GM18517 (cell line): ENCODE results near the gene APLF.
A peak's percentile ranks its signal among the peaks of the same experiment; 100 is the strongest.

Experiments
- ATAC-seq: cut with Tn5 transposase; IDR thresholded peaks from one replicate; pipeline ENCODE4 v1.9.1; 2021; ENCODE audit warnings: mild to moderate bottlenecking, moderate library complexity; ENCODE audit not compliant: unreplicated experiment

The APLF gene

GRCh38 chr2:68467077-68467960 is at the start of gene APLF, which contains the start of gene FBXO48:
Gene APLF (plus strand): TSS chr2:68467585. CDS start chr2:68467732, 147 bp downstream.
Gene FBXO48 (minus strand): TSS chr2:68467294. CDS start chr2:68465145, 2,149 bp downstream.
- ATAC-seq = peak; percentile 96

- no peak for ATAC-seq
These were observed 49.5 kb upstream of the APLF start for GRCh38 chr2:68417926-68418325.

- no peak for ATAC-seq
These were observed 49.0 kb upstream of the APLF start for GRCh38 chr2:68418419-68418818.

- no peak for ATAC-seq
These were observed 48.5 kb upstream of the APLF start for GRCh38 chr2:68418855-68419254.

GRCh38 chr2:68420254-68420910 is 47.0 kb upstream of the APLF start:
- no peak for ATAC-seq

DNA sequence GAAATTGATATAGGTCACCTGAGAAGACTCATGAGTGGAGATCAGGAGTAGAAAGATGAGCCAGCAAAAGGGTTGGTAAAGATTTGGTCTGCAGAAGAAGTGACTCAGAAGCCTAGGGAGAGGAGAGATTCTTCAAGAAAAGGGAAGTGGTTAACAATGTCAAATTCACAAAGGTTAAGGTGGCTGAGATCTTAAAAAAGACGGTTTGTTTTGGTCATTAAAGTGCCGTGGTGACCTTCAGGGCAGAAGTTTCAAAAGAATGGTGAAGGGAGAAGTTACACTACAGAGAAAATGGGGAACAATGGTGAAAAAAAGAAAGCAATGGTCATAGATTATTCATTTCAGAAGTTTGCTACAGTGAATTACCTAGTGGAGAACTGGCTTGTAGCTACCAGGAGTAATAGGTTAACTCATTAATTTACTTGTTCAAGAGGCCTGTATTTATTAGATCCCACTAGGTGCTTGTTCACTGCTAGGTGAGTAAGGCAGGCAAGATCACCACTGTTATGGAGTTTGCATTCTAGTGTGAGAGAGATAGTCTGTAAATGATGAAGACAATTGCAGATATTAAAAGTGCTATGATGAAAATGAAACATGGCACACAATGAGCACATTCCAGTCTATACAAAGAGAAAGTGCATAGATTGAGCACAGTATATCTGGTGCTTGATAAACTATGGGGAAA is 43.3 kb upstream of the APLF start:
- peak; percentile 88 for ATAC-seq

- no peak for ATAC-seq
These were observed 41.9 kb upstream of the APLF start for GRCh38 chr2:68425503-68425902.

DNA sequence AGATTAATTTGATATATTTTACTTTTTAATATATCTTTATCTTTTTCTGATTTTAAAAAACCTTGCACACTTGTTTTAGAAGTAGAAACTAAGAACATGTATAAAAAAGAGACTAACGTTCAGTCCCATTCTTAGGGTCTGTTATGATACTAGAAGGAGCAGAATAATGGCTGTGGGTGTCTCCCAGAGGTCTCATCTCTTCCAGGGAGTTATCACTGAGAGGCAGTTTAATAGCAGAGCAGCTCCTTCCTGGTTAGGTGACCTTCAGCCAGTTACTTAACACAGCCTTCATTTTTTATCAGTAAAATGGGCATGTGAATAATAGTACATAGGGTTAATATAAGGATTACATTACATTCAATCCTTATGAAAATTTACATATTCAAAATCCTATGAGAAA is 40.9 kb upstream of the APLF start:
- no peak for ATAC-seq

DNA sequence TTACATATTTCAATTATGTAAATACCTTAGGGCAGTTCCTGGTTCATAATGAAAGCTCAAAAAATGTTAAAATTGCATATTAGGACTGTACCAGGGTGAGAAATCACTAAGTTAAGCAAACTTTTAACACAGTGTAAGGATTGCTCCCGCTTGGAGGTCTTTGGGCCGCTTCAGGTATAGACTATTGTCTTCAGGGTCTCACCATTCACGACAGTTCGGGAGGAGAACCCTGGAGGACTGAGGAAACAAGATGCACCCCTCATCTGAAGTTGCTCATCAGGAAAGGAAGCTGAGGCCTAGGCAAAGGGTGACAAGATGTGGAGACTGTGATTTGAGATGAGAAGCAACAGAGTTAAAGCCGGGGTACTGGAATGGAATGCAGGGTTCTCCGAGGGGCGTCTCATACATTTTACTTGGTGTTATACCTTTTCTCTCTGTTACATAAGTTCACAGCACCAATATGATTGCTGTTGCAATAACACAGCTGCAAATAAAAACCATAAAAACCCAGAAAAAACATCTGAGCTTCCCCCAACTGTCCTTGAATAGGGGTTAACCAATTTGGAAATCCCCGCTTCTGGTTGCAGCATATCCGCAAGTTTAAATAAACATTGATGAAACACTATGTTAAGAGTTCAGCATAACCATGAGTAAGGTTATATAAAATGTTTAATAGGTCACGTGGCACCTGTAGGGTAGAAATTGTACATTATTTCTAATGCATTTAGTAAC is 40.4 kb upstream of the APLF start:
- ATAC-seq = peak; percentile 33

DNA sequence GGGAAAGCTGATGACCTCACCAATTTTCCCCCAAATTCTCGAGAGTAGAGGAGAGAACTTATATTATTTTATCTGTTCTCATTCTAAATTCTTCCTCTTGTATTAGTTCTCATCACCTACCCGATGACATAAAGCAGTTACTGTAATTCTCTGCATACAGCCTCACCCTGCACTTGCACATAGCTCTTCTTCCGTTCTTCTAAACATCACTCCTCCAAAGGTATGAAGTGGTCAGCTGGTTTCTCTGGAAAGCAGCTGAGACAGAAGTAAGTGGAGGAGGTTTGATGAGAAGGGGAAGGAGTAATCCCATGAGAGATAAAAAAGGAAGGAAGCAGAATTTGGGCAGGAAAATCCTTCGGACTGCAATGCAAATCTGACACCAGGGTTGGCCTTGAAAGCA is 39.3 kb upstream of the APLF start:
- no peak for ATAC-seq

GRCh38 chr2:68428746-68429145 is 38.6 kb upstream of the APLF start:
- no peak for ATAC-seq

- no peak for ATAC-seq
These were observed 38.0 kb upstream of the APLF start for GRCh38 chr2:68429311-68429826.

- no peak for ATAC-seq
These were observed 35.9 kb upstream of the APLF start for GRCh38 chr2:68431316-68431972.

DNA sequence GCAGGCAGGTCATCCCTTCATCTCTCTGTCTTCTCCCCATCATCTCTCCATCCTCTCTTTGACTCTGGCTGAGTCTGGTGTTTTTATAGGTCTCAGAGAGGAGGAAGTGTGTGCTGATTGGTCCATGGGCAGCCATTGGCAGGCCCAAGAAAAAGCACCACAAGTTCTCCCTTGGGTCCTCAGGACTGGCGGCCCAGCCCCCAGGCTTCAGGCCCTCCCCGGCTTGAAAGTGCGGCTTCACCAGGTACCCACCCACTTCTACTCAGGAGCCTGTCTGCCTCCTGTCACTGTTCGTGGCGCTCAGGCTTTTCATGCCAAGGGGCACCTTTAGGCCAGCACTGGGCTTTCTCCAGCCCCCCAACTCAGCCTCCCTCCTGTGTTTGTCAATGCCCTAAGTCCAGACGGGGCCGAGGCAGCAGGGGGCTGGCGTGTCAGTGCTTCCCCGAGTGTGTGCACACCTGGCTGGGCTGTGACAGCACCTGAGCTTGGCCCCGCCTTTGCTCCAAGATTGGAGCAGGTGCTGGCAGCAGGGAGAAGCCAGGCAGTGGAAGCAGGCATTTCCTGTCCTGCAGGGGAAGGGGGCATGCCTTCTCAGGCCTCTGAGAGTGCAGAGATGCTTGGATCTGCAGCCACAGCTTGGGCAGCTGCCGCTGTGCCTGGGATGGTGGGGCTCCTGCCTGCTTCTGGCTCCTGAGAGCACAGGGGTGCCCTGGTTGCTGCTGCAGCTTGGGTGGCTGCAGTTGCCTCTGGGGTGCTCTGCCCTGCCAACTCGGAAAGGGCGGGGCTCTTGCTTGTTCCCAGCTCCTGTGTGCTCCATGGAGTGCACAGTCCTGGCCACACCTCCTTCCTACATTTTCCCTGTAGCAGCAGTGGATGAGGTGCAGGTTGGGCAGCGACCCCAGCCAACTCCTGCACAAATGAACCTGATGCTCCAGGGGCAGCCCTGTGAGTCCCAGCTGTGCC is 34.4 kb upstream of the APLF start:
- ATAC-seq = no peak

GRCh38 chr2:68434981-68435380 is 32.4 kb upstream of the APLF start:
- ATAC-seq = no peak

- no peak for ATAC-seq
These were observed 31.8 kb upstream of the APLF start for GRCh38 chr2:68435615-68436014.

- ATAC-seq = no peak
These were observed 31.1 kb upstream of the APLF start for GRCh38 chr2:68436270-68436669.

DNA sequence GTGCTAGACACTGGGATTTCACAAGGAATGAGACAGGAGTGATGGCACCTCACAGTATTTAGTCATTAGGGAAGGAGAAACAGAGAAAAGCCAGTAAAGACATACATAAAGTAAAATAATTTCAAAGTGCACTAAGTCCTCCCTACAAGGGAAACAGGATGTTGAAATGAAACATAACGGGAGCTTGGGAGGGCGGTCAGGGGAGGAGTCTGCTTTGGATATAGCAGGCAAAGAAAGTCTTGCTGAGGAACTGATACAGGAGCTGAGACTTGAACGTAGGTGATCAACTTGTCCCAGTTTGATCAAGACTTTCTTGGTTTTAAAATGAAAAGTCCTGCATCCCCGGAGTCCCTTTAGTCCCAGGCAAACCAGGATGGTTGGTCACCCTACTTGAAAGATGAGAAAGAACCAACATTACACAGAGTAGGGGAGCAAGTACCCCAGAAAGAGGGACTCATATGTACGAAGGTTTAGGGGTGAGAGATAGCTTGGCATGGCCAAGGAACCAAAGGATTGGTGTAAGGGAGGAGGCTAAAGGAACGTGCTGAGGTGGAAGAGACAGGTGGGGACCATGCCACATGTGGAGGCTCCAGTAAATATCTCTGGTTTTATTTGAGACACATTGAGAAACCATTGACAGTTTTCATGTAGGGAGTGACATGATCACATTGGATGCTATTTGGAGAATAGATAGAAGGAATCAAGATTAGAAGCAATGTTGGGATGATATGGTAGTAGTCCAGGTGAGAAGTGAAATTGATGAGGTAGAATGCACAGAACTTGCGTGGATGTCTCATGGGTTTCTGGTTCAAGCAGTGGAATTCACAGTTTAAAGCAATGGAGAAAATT is 28.7 kb upstream of the APLF start:
- no peak for ATAC-seq
